ENCODE data around the gene FUBP3. TPM values are rescaled to one million over a fixed set of nuclear protein-coding genes. Genes with fewer than 3 reads are reported as not detected.

Gene FUBP3
- total RNA-seq, 2 experiments from 2014 or later, result 52.8 to 54.1 TPM

DNA sequence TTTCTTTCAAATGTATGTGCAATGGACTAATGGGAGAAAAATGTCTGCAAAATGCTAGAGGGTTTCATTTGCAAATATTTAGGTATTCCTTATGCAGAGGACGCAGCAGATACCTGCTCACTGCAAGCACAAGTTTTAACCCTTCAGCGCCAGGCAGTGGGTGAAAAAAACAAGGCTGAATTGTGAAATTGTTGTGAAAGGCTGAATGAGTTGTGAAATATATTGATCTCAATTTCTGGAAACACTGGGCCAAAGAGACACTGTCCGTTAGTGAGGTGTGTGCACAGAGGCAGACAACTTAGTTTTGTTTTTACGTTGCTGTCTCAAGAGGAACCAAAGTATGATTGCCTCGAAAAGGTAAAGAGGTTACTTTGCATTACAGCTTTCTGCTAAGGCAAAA, 18.8 kb downstream of the FUBP3 start:
- POLR2A ChIA-PET, result no interaction called here
- CTCF ChIA-PET, result no interaction called here

DNA sequence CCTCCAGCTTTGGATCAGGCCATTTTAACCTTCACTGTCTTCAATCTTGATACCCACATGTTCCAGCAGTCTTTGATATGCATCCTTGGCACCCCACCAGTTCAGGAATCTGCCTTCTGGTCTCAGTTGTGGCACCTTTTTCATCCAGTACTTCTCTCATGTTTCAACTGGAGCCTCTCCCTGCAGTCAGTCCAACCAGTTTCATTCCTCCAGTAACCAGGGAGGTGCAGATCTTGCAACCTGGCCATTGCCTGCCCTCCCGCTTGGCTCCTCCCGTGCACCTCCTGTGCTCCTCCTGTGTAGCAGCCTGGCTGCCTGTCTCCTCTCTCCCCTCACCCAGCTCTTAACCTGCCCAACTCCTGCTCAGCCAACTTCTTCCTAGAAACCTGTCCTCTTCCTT, 20.2 kb downstream of the FUBP3 start:
- CTCF ChIA-PET, result no interaction called here
- POLR2A ChIA-PET, result no interaction called here

DNA sequence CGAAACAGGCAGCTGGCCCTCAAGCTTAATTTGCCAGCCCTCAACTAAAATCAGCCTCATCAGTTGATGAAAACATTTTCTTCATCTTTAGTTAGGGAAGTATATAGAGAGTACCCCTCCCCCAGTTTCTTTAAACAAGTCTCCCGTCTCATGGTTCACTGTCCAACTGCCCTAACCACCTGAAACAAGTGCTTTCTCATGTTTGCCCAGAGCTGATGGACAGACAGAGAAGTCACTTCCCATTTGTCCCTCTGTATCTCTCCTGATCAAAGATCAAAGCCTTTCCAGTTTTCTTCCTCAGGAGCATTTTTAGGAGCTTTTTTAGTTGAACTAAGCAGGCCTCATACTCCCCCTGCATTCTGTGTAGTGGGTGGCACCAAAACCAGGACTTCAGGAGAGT, 21.7 kb downstream of the FUBP3 start:
- ChIA-PET POLR2A (no interaction called here), CTCF (no interaction called here)

DNA sequence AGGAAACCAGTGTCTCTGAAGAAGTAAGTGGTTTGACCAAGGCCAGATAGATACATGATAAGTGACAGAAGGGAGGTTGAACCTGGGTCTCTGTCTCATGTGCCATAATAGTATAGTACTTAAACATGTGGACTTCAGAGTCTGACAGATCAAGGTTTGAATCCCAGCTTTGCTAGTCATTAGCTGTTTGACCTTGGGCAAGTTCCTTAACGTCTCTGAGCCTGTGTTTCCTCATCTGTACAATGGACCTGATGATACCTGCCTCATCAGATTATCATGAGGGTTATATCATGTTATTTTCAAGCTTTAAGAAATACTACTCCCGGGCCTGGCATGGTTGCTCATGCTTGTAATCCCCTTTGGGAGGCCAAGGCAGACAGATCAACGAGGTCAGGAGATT, 24.9 kb downstream of the FUBP3 start:
- ChIA-PET CTCF (no interaction called here), POLR2A (interaction anchor here (0.7 kb wide), 1 partner anchor 84 kb away, joined by 3 read pairs; no protein-coding TSS in a partner anchor)

DNA sequence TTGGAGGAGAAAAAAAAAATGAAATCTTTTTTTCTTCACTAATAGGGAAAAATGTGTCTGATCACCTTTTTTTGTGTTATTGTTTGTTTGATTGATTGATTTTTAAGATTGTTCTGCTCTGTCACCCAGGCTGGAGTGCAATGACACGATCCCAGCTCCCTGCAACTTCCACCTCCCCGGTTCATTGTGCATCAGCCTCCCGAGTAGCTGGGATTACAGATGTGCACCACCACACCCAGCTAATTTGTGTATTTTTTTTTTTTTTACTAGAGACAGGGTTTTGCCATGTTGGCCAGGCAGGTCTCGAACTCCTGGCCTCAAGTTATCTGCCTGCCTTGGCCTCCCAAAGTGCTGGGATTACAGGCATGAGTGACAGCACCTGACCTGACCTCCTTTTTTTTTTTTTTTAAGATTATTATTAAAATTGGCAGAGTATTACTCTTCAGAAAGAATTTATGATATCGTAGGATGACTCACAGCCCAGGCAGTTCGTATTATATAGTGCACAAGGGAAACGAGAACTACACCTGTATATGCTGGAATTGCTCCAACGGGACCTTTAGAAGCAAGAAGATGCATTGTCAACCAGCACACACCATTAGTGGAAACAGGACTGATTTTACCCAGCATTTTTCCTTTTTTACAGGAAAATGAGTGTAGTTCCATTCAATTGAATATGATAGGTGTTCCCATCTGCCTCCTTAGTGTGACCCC, 27.7 kb downstream of the FUBP3 start:
- ChIA-PET CTCF (interaction anchor here (0.7 kb wide), 2 partner anchors 109 to 1494 kb away, joined by 3 read pairs; no protein-coding TSS in a partner anchor), POLR2A (no interaction called here)

DNA sequence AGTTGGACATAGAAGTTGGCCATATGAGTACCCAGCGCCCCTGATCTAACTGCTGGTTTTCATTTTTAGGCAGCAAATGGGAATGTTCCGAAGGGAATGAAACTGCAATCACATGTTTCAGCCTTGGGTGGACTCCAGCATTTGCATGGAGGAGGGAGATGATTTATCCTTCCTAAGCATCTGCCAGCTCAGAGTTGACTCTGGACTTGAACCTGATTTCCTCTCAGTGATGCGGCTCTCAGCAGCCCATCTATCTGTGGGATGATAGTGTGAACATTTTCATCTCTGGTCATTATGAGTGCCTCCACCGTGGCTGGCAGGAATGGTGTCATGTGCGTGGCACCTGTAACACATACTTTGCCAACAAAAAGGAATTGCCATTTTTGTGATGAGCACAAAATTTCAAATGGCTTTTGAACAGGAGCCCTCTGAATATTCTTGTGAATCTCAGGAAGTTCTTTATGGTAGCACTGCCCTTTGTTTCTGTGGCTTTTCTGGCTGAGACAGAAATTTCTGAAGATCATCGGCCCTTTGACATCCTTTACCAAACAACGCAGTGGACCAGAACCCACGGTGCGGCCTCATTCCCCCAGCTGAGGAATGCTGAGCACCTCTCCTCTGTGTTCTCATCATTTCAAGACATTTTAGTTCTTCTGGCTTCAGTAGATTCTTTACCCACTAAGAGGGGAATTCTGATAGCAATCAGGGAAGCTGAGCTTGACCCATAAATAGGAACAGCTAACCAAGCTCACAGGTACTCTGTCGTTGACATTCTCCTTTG, 28.5 kb downstream of the FUBP3 start:
- POLR2A ChIA-PET, result no interaction called here
- CTCF ChIA-PET, result no interaction called here

DNA sequence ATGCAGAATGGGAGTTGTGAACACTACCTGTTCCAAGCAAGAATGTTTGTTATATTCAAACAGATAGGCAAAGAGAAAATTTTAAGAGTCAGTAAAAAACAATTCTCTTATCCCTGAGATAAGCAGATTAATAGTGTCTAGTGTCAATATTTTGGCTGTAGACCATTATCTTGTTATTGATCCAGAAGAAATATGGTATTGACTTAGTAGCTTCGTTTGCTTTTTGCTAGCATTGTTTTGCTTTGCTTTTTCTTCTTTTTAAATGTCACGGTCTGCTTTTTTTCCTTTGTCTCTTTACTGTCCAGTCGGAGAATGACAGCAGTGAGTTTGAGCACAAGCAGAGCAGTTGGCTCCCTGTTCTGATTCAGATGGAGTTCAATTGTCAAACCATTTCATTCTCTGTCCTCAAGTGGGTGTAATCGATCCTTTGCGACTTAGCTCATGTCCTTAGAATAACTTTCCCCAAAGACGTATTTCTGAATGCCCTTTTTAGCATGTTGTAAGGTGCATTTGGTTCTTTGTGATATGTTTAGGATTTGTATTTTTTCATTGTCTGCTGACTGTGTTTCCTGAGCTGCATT, 29.3 kb downstream of the FUBP3 start:
- ChIA-PET CTCF (no interaction called here), POLR2A (no interaction called here)

DNA sequence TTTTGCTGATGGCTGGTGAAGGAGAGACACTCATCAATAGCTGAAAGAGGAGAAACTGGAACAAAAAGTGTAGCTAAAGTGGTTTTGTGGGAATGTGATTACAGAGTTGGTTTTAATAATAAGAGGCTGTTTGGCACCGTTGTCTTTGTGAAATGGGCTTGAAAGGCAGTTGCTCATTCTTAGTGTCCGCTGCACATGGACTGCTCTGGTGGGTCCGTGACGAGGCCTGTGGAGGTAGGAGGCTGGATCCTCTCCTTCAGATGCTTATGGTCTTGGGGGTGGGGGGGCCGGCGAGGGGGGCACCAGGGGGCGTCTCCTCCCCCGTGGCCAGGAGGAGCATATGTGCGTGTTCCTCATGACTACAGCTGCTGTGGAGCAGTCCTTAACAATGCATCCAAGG, 29.8 kb downstream of the FUBP3 start:
- ChIA-PET CTCF (no interaction called here), POLR2A (no interaction called here)

DNA sequence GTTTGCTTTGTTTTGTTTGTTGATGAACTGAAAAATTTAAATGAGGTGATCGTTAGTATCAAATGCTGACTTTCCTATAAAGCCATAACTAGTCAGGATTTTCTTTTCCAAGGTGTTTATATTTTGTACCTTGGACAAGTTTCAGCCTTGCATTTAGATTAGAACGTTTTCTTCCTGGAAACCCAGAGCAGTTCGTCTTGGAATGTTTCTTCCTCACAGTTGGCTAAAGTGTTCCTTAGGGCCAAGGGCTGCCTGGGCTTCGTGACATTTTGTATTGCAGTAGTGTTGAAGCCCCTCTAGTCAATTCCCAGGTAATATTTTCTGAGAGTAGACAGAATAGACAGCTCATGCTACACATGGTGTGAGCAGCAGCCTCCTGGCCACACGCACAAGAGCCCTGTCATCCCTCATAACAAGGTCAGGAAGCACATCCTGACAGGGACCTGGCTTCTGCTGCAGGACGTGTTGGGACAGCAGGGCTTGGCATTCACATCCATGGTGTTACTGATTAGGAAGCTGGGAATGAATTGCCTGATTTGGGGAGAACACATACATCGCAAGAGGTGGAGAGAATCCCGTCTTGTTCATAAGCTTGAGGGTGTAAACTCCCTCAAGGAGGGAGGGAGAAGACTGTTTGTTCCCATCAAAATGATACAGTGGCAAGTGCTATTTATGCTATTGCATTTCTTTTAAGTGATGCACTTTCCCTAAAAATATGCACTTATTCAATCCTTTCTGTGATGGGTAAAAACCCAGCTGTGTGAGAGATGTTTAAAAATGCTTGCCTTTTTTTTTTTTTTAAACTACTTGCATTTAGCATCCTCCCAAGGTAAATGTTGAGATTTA, 31.7 kb downstream of the FUBP3 start:
- ChIA-PET CTCF (no interaction called here), POLR2A (no interaction called here)

DNA sequence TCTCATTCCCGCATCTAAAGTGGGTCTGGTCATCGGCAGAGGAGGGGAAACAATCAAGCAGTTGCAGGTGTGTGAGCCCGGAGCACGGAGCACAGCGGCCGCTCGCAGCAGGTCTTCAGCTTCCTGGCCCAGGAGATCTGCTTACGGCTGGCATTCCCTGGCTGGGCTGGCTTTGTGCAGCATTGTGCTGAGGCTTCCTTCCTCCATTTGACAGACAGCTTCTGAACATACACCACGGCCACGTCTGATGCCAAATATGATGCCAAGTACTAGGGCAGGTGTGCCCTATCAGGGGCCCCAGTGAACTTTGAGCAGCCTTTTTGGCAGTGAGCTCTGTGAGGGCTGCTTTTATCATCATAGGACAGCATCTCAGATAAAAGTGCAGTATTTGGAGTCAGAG, 37.1 kb downstream of the FUBP3 start:
- POLR2A ChIA-PET, result no interaction called here
- CTCF ChIA-PET, result no interaction called here

DNA sequence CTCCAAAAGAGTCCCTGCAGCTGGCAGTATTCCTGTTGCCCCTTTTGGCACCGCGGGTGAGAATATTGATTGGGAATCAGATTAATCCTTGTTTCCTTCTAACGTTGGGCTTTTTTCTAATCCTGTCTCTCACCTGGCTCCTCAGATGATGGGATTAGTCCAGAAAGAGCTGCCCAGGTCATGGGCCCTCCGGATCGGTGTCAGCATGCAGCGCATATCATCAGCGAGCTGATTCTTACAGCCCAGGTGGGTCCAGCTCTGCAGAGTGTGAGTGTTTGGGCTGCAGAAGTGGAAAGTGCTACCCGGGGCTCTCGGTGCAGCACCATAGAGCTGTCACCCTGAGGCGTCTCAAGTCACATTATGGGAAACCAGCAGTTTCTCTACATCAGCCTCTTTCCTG, 44.1 kb downstream of the FUBP3 start:
- CTCF ChIA-PET, result no interaction called here
- POLR2A ChIA-PET, result no interaction called here

DNA sequence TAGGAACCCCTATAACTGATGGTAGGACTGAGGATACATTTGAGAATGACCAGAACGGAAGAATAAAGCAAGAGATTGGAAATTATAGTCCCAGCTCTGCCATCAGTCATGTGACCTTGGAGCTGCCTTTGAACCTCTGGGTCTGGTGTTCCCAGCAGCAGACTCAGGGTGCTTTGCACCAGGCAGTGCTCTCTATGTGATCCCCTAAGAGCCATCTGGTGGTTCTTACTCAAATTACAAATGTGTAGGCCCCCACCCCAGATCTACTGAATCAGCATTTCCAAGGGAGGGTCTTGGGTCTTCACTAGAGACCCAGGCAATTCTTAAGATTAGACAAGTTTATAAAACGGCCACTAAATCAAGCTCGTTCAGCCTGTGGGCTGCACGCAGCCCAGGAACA, 44.8 kb downstream of the FUBP3 start:
- POLR2A ChIA-PET, result no interaction called here
- CTCF ChIA-PET, result no interaction called here

DNA sequence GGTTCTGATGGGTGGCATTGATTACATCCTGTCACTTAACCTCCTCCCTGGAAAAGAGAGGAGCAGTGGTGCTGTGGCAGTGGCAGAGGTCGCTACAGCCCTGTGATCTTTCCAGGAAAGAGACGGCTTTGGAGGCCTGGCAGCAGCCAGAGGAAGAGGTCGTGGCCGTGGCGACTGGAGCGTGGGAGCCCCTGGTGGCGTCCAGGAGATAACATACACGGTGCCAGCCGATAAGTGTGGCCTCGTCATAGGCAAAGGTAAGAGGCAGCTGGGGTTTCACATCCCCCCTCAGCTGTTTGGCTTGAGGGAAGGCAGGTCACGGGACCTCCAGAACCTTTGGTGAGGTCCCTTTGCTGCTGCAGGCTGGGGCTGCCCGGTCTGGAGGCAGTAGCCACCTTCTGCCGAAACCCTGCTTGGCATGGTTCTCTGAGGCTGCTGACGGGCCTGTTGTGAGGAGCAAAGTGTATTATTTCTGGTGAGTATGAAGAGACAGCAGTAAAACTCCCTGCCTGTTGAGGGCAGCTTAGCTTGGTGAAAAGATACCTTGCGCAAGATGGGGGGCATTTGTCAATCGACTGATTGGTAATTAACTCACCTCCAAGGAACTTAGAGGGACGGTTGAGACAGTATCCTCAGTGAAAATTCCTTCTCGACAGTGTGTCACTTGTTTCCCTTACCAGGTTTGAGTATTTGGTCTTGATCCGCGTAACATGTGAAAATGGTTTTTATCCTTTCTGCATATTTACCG, 47.0 kb downstream of the FUBP3 start:
- ChIA-PET CTCF (no interaction called here), POLR2A (no interaction called here)

DNA sequence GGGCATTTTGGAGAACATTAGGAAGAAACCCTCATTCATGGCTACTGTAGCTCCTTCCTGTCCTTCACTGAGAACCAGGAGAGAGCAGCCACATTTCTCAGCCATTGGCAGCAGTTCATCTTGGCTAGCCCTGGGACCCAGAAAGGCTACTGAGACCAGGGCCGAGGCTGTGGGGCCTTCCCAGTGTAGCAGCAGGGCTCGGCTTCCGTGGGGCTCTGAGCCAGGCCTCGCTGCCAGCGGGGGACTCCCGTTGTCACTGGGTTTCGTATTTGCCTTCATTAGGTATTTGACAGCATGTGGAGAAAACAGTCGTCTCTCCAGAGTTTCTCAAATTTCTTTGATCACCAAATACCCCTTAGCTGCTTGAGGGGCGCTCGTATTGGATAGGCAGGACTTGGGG, 47.7 kb downstream of the FUBP3 start:
- POLR2A ChIA-PET, result interaction anchor here (0.6 kb wide), 1 partner anchor 133 kb away, joined by 7 read pairs; no protein-coding TSS in a partner anchor
- CTCF ChIA-PET, result no interaction called here

DNA sequence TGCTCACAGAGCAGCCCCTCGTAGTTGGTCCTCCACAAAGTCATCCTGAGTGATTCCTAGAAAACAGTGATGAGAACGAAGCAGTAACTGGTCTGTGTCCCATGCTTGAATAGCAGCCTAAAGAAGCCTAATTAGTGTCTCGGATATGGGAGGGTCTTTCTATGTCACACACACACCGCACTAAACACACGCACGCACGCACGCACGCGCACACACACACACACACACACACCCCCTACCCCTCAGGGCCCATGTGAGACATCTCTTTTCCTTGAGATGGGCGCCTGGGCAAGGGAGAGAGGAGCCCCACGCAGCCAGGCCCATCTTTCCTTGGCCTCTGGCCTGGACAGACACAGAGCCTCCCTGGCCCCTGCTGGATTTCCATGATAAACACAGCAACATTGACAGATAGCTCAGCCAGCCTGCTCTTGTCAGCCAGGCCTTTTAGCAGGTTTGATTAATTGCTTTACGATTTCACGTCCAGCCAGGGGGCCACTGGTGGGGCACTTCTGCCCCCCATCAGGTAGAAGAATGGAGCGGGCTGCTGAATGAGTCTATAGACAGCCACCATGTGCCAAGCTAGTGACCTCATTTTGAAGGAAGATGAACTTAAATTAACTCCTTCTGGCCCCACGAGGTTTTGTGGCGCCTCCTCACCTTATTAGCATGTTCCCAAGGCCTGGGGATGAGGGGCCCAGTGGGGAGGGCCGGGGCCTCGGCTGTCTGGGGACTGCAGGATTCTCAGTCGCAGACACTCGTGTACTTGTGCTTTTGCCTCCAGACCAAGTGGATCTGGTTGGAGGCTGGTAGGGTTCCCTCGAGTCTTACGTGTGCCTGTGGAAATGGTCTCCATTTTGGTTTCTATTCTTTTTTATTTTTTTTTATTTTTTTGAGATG, 48.8 kb downstream of the FUBP3 start:
- POLR2A ChIA-PET, result interaction anchor here (0.6 kb wide), 1 partner anchor 132 kb away, joined by 7 read pairs; no protein-coding TSS in a partner anchor
- CTCF ChIA-PET, result no interaction called here

DNA sequence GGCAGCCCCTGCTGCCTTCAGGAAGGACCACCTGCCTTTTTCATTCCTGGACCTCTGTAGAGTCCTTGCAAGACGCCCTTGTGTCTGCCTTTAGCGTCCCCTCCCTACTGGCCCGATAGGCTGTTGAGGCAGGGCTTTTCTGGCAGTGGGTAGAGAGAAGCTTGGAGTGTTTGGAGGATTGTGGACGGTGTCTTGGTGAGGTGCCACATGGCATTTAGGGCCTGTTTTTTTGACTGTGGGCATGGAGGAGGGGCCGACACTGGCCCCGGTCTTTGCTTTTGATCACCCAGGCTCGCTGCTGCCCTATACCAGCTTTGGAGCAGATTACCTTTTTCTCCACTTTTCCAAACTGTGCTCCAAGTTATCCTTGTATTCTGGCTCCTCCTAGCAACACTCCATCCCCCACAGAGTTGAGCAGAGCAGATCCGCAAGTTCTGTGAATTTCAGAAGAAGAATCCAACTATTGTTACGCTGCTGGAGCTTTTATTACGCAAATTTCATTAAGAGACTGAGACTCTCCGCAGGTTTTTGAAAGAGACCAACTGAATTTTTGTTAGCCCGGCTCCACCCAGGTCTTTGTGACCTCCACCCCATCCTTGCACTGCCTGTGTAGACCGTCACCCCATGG, 50.2 kb downstream of the FUBP3 start:
- ChIA-PET CTCF (no interaction called here), POLR2A (no interaction called here)

DNA sequence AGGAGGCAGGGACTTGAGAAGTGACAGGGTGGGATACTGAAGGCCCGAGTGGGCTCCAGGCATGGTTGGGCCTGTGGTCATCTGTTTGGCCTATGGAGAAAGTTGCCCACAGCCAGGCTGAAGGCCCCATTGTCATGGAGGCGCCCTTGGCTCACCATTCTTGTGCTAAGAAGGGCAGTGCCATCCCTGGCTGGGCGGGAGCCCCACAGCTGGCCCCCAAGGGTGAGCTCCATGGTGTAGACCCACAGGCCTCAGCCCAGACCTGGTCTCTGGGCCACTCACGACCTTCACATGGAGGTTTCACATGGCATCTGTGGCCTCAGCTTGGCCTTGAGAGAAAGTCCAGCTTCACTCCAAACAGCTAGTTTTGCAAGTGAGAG, 50.7 kb downstream of the FUBP3 start:
- ChIA-PET CTCF (no interaction called here), POLR2A (no interaction called here)

Measured in activated CD8-positive, alpha-beta memory T cell treated with anti-CD3 and anti-CD28 coated beads for 36 hours (primary cell).